ENCODE results near the gene ANKRD23.
"Not testable (repeated sequence)": the region's sequence is repeated elsewhere in the genome, so short reads cannot be mapped to it uniquely, and the experiment has no call there.

Gene ANKRD23

GRCh38 chr2:96809951-96810782 lies 33.7 kb downstream of the ANKRD23 start:
- WGBS, result 92% methylated on average over 11 of the region's 12 CpGs

DNA sequence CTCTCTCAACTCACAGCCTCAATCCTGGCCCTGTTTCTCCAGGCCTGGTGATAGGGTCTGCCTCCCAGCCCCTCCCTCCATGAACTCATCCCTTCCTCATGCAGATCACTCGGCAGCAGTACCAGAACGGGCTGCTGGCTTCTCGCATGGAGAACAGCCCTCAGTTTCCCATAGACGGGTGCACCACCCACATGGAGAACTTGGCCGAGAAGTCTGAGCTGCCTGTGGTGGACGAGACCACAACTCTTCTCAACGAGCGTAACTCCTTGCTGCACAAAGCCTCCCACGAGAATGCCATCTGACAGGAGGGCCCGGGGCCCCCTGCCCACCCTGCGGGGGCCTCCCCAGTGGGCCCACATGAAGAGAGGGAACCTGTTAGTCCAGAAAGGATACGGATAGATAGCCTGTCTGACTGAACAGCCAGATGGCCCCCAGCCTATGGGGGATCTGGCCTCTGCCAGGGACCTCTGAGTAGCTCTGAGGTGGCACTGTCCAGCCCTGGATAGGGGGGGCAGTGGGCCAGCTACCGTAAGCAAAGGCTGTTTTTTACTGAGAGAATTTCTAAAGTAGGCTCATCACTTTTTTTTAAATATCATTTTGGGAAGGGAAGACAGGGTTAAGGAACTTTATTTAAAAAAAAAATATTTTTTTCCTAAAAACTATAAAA lies 34.5 kb downstream of the ANKRD23 start:
- H3K27ac ChIP-seq (ENCODE audit: low read depth, low read length), result no peak overlapping the region
- H3K9ac ChIP-seq (ENCODE audit: low read depth, low read length), result no peak overlapping the region
- peaks cover 8% of the 10 kb centered on the region; the same call in 1 of the 2 replicates for H3K36me3 ChIP-seq (ENCODE audit: insufficient read depth, low read length)
- no peak overlapping the region for H3K4me3 ChIP-seq (ENCODE audit: low read length)
- no peaks in the 10 kb centered on the region for H3K9me3 ChIP-seq (ENCODE audit: insufficient read depth, low read depth, low read length)
- no peaks in the 10 kb centered on the region for H3K27me3 ChIP-seq (ENCODE audit: insufficient read depth, low read length)
- H3K4me1 ChIP-seq (ENCODE audit: insufficient read depth, low read length), result no peaks in the 10 kb centered on the region
- 92% methylated on average over 13 of the region's 13 CpGs for WGBS

More at GRCh38 chr2:96809951-96810782, 33.7 kb downstream of the ANKRD23 start:
- Histone ChIP-seq H3K36me3 (ENCODE audit: insufficient read depth, low read length) (peaks cover 8% of the 10 kb centered on the region; the same call in 1 of the 2 replicates), H3K4me1 (ENCODE audit: insufficient read depth, low read length) (0 out of 2 replicates have a peak, but pooled peaks cover 3% of the 10 kb centered on the region), H3K27me3 (ENCODE audit: insufficient read depth, low read length) (no peaks in the 10 kb centered on the region), H3K9ac (ENCODE audit: low read depth, low read length) (no peak overlapping the region), H3K9me3 (ENCODE audit: insufficient read depth, low read depth, low read length) (no peaks in the 10 kb centered on the region), H3K27ac (ENCODE audit: low read depth, low read length) (no peak overlapping the region), H3K4me3 (ENCODE audit: low read length) (no peak overlapping the region)

- Histone ChIP-seq H3K9ac (ENCODE audit: low read depth, low read length) (no peak overlapping the region), H3K36me3 (ENCODE audit: insufficient read depth, low read length) (peaks cover 8% of the 10 kb centered on the region; the same call in 1 of the 2 replicates), H3K27ac (ENCODE audit: low read depth, low read length) (no peak overlapping the region), H3K9me3 (ENCODE audit: insufficient read depth, low read depth, low read length) (no peaks in the 10 kb centered on the region), H3K27me3 (ENCODE audit: insufficient read depth, low read length) (no peaks in the 10 kb centered on the region), H3K4me3 (ENCODE audit: low read length) (no peak overlapping the region), H3K4me1 (ENCODE audit: insufficient read depth, low read length) (no peaks in the 10 kb centered on the region)
- 95% methylated on average over 10 of the region's 10 CpGs for WGBS
Observed at GRCh38 chr2:96808176-96808837, 35.5 kb downstream of the ANKRD23 start.

- H3K9me3 ChIP-seq (ENCODE audit: insufficient read depth, low read depth, low read length), result no peaks in the 10 kb centered on the region
- H3K27ac ChIP-seq (ENCODE audit: low read depth, low read length), result no peak overlapping the region
- H3K4me3 ChIP-seq (ENCODE audit: low read length), result no peak overlapping the region
- H3K4me1 ChIP-seq (ENCODE audit: insufficient read depth, low read length), result no peaks in the 10 kb centered on the region
- H3K27me3 ChIP-seq (ENCODE audit: insufficient read depth, low read length), result no peaks in the 10 kb centered on the region
- H3K36me3 ChIP-seq (ENCODE audit: insufficient read depth, low read length), result 0 out of 2 replicates have a peak, but pooled peaks cover 8% of the 10 kb centered on the region
- WGBS, result 97% methylated on average over 10 of the region's 10 CpGs
- H3K9ac ChIP-seq (ENCODE audit: low read depth, low read length), result no peak overlapping the region
Observed at GRCh38 chr2:96807127-96807471, 36.7 kb downstream of the ANKRD23 start.

DNA sequence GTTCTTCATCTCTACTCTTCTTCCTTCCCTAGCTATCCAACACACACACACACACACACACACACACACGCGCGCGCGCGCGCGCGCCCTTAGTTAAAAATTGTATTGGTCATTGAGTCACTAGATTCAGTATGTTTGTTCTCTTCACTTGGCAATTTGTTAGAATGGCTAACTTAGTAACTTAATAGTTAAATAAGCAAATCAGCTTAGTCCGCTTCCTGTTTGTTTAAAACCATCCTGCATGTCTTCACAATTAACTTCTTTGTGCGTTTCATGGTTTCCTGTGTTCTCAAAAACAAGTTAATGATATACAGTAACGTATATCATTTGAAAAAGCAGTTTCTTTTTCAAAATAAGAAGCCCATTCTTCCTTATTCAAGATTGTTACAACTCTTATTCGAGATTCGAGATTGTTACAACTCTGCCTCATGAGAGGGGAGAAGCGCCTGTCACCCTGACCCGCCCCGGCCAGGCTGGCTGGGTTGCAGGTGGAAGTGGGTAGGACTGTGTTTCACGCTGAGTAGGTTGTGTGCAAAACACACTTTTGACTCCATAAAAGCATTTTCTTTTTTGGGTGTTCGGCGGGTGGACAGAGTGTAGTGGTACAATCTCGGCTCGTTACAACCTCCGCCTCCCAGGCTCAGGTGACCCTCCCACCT lies 37.2 kb downstream of the ANKRD23 start:
- Histone ChIP-seq H3K9ac (ENCODE audit: low read depth, low read length) (no peak overlapping the region), H3K27ac (ENCODE audit: low read depth, low read length) (no peak overlapping the region), H3K27me3 (ENCODE audit: insufficient read depth, low read length) (no peaks in the 10 kb centered on the region), H3K36me3 (ENCODE audit: insufficient read depth, low read length) (0 out of 2 replicates have a peak, but pooled peaks cover 5% of the 10 kb centered on the region), H3K4me1 (ENCODE audit: insufficient read depth, low read length) (no peaks in the 10 kb centered on the region), H3K9me3 (ENCODE audit: insufficient read depth, low read depth, low read length) (no peaks in the 10 kb centered on the region), H3K4me3 (ENCODE audit: low read length) (no peak overlapping the region)
- 94% methylated on average over 14 of the region's 23 CpGs for WGBS

DNA sequence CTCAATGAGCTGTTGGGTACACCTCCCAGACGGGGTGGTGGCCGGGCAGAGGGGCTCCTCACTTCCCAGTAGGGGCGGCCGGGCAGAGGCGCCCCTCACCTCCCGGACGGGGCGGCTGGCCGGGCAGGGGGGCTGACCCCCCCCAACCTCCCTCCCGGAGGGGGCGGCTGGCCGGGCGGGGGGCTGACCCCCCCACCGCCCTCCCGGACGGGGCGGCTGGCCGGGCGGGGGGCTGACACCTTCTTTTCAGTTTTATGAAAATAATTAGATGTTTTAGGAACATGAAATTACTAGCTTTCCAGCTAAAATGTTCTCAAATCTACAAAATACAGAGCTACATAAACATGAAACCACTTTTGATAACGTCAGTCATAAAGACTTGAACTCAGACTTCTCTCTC lies 37.9 kb downstream of the ANKRD23 start:
- WGBS, result 92% methylated on average over 10 of the region's 20 CpGs
- not testable (repeated sequence) for H3K9ac ChIP-seq (ENCODE audit: low read depth, low read length); H3K27ac ChIP-seq (ENCODE audit: low read depth, low read length); H3K36me3 ChIP-seq (ENCODE audit: insufficient read depth, low read length); H3K9me3 ChIP-seq (ENCODE audit: insufficient read depth, low read depth, low read length); H3K4me1 ChIP-seq (ENCODE audit: insufficient read depth, low read length); H3K4me3 ChIP-seq (ENCODE audit: low read length); H3K27me3 ChIP-seq (ENCODE audit: insufficient read depth, low read length)

DNA sequence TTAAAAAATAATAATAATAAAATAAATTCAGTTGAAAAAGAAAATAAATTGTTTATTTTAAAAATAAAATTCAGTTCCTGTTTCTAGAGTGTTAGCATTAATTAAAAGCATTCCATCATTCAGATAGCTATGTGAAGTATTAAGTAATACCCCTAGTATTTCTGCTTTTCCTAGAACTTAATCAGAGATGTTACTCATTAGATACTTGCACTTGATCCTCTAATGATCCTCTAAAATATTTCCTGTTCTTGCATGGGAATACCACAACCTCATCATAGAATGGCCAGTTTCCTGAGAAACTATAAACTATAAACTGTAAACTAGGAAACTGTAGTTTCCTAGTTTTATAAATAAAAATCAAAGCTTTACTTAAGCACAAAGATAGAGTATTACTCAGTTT lies 38.8 kb downstream of the ANKRD23 start:
- Histone ChIP-seq H3K4me3 (ENCODE audit: low read length) (no peak overlapping the region), H3K9ac (ENCODE audit: low read depth, low read length) (no peak overlapping the region), H3K4me1 (ENCODE audit: insufficient read depth, low read length) (no peaks in the 10 kb centered on the region), H3K36me3 (ENCODE audit: insufficient read depth, low read length) (0 out of 2 replicates have a peak, but pooled peaks cover 5% of the 10 kb centered on the region), H3K27ac (ENCODE audit: low read depth, low read length) (no peak overlapping the region), H3K27me3 (ENCODE audit: insufficient read depth, low read length) (no peaks in the 10 kb centered on the region), H3K9me3 (ENCODE audit: insufficient read depth, low read depth, low read length) (no peaks in the 10 kb centered on the region)

DNA sequence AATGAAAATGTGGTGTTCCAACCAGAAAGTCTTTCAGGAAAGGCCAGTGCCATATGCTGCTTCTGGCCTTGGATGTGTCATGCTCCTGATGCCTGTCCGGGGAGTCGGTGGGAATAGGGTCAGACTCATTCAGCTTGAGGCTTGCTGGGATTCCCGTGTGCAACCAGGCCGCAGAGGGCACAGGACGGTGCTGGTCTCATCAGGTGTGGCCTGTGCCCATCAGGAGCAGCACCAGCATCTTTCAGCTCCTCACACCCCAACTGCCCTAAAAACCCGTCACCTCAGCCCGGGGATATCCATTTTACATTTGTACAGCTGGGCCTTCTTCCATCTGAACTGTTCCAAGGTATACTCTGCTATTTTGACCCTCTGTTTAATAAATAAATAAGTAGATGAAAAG lies 41.1 kb downstream of the ANKRD23 start:
- WGBS, result 96% methylated on average over 7 of the region's 7 CpGs
- Histone ChIP-seq H3K9me3 (ENCODE audit: insufficient read depth, low read depth, low read length) (no peaks in the 10 kb centered on the region), H3K4me1 (ENCODE audit: insufficient read depth, low read length) (no peaks in the 10 kb centered on the region), H3K27ac (ENCODE audit: low read depth, low read length) (no peak overlapping the region), H3K4me3 (ENCODE audit: low read length) (no peak overlapping the region), H3K36me3 (ENCODE audit: insufficient read depth, low read length) (no peaks in the 10 kb centered on the region), H3K9ac (ENCODE audit: low read depth, low read length) (no peak overlapping the region), H3K27me3 (ENCODE audit: insufficient read depth, low read length) (no peaks in the 10 kb centered on the region)

DNA sequence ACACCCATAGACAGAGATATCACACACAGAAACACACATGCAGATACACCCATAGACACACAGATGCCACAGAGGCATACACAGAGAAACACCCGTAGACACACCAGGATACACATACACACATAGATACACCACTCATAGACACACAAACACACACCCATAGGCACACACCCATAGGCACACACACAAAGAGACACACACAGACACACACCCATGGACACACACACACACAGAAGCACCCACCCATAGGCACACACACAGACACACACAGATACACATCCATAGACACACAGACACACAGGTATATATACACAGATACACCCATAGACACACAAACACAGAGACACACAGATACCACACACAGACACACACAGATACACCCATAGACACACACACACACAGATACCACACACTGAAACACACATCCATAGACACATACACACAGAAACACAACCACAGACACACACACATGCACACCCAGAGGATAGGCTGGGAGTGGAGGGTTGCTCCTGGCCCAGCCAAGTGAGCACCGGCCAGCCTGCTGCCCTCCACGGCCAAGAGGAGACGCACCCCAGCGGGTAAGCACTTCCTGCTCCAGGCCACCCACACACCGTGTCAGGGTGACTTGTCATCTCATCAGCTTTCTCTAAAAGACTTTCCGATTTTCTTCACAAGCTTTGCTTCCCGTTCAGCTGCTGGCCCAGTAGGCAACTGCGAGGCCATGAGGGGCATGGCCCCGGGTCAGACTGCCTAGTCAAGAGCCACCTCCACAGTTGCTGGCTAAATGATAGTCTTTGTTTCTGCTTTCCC lies 41.8 kb downstream of the ANKRD23 start:
- Histone ChIP-seq H3K4me3 (ENCODE audit: low read length) (no peak overlapping the region), H3K9ac (ENCODE audit: low read depth, low read length) (no peak overlapping the region), H3K4me1 (ENCODE audit: insufficient read depth, low read length) (no peaks in the 10 kb centered on the region), H3K36me3 (ENCODE audit: insufficient read depth, low read length) (no peaks in the 10 kb centered on the region), H3K27ac (ENCODE audit: low read depth, low read length) (no peak overlapping the region), H3K27me3 (ENCODE audit: insufficient read depth, low read length) (no peaks in the 10 kb centered on the region), H3K9me3 (ENCODE audit: insufficient read depth, low read depth, low read length) (no peaks in the 10 kb centered on the region)
- WGBS, result 90% methylated on average over 10 of the region's 10 CpGs

DNA sequence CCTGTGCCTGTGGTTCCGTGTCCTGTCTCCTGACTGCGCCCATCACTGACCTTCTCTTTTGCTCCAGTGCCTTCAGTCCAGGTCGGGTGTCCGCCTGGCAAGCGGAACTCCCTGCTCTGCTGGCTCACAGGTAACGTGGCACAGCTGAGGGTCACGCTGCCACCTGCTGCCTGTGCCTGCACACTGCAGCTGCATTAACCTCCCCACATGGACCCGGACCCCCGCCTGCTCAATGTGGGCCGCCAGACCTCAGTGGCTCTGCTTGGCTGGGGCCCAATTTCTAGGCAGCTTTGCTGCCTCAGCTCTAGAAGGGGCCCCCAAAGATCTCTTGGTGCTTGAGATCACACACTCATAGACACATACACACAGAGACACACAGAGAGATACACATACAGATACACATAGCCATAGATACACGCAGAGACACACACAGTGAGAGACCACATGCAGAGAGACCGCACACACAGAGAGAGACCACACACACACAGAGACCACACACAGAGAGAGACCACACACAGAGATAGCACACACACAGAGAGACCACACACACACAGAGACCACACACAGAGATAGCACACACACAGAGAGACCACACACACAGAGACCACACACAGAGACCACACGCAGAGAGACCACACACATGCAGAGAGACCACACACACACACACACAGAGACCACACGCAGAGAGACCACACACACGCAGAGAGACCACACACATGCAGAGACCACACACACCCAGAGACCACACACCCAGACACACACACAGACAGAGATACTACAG lies 42.6 kb downstream of the ANKRD23 start:
- Histone ChIP-seq H3K27me3 (ENCODE audit: insufficient read depth, low read length) (no peaks in the 10 kb centered on the region), H3K36me3 (ENCODE audit: insufficient read depth, low read length) (no peaks in the 10 kb centered on the region), H3K4me1 (ENCODE audit: insufficient read depth, low read length) (no peaks in the 10 kb centered on the region), H3K9me3 (ENCODE audit: insufficient read depth, low read depth, low read length) (no peaks in the 10 kb centered on the region), H3K4me3 (ENCODE audit: low read length) (no peak overlapping the region), H3K27ac (ENCODE audit: low read depth, low read length) (no peak overlapping the region), H3K9ac (ENCODE audit: low read depth, low read length) (no peak overlapping the region)
- 62% methylated on average over 15 of the region's 15 CpGs for WGBS

All from HUES64 (cell line).